Motor neuron (in vitro differentiated cells): Measurements from ENCODE around the gene KRTAP4-2. TPM values are rescaled to one million over a fixed set of nuclear protein-coding genes. Genes with fewer than 3 reads are reported as not detected.
"Not testable (repeated sequence)": the region's sequence is repeated elsewhere in the genome, so short reads cannot be mapped to it uniquely, and the experiment has no call there.

ENCODE experiments used
- ATAC-seq, 8 experiments: fragments of 200-7000 bp; cut with Tn5 transposase; replicated peaks in 6 of 8; 2 replicates each; pipeline ENCODE4 v1.8.0; 2021; ENCODE audit warnings: mild to moderate bottlenecking in 8 of 8, moderate library complexity in 8 of 8
- H3K27ac ChIP-seq, 2 donors: fragments of 250-450 bp; sonication (Bioruptor Pico); 2 replicates each; pipeline ENCODE4 v1.9.0; 2021; ENCODE audit warnings: antibody characterized with exemption in 2 of 2, mild to moderate bottlenecking in 2 of 2, moderate library complexity in 1 of 2
- H3K4me1 ChIP-seq, 2 donors: fragments of 250-450 bp; sonication (Bioruptor Pico); replicated peaks in 1 of 2; 2 replicates each; pipeline ENCODE4 v1.6.1; 2021; ENCODE audit warnings: antibody characterized with exemption in 2 of 2, mild to moderate bottlenecking in 2 of 2, moderate library complexity in 1 of 2
- H3K4me3 ChIP-seq, 5 donors: fragments of 250-450 bp; sonication (Bioruptor Pico); 2 replicates each; pipeline ENCODE4 v1.9.0; 2021; ENCODE audit warnings: antibody characterized with exemption in 5 of 5, mild to moderate bottlenecking in 5 of 5, moderate library complexity in 4 of 5
- WGBS, 10 experiments: fragments of 450-650 bp; shearing (Covaris generic); methylation state at CpG; one replicate each; pipeline ENCODE4 v1.0.0; 2022; 5-methylcytosine and 5-hydroxymethylcytosine counted together
- in situ Hi-C, 9 experiments: fragments of 400-800 bp; cut with MboI; loops; one replicate each; pipeline ENCODE4 v1.15.0; 2021; ENCODE audit warnings: low sequenced_read_pairs in 9 of 9, low pct_unique_long_range_greater_than_20kb in 2 of 9; ENCODE audit not compliant: unreplicated experiment in 9 of 9
- total RNA-seq, 8 experiments: library from RNA; unstranded; fragments of 300-600 nt; gene quantifications; 2 replicates each; pipeline versions ENCODE4 v1.2.3 to v1.2.4, GENCODE V29; 2022

Gene KRTAP4-2
- total RNA-seq, 8 experiments from 2014 or later: not detected

- H3K27ac ChIP-seq: no peak within 1 kb of the TSS
- no peak within 1 kb of the TSS for H3K4me3 ChIP-seq
- 40 to 100% methylated on average over 1 of the region's 2 CpGs; no CpG with 5 or more reads in 8 of the 10 experiments for whole genome bisulfite sequencing, 10 experiments
- ATAC-seq: no peak
- H3K4me1 ChIP-seq: no peaks in the 10 kb centered on the region
- in situ Hi-C loops: no loop called here
These were observed 28.4 kb downstream of the KRTAP4-2 start, which contains the start of gene KRTAP4-5 for GRCh38 chr17:41149652-41149985. TSS of gene KRTAP4-5 (minus strand) at chr17:41149825. CDS start at chr17:41149767, 58 bp downstream.

- 0 to 87% (median 47%) methylated on average over 1 to 5 of the region's 10 CpGs; no CpG with 5 or more reads in 4 of the 10 experiments for WGBS, 10 experiments
- H3K27ac ChIP-seq, H3K4me1 ChIP-seq, H3K4me3 ChIP-seq, in situ Hi-C loops: not testable (repeated sequence)
- ATAC-seq: peak in 2 of 8 experiments; percentile 36 to 46
These were observed 28.9 kb downstream of the KRTAP4-2 start for GRCh38 chr17:41148971-41149651.

- ATAC-seq: no peak
- in situ Hi-C loops: no loop called here
- Histone ChIP-seq H3K4me3 (no peak overlapping the region), H3K27ac (no peak overlapping the region), H3K4me1 (no peaks in the 10 kb centered on the region)
- WGBS, 10 experiments: 29 to 100% (median 98%) methylated on average over 1 to 2 of the region's 2 CpGs; no CpG with 5 or more reads in 2 of the 10 experiments
These were observed 30.4 kb downstream of the KRTAP4-2 start for GRCh38 chr17:41147531-41148204.

- in situ Hi-C loops: no loop called here
- H3K27ac ChIP-seq: no peak overlapping the region
- ATAC-seq: no peak
- no peak overlapping the region for H3K4me3 ChIP-seq
- no peaks in the 10 kb centered on the region for H3K4me1 ChIP-seq
- 20 to 100% (median 64%) methylated on average over 1 to 2 of the region's 2 CpGs; no CpG with 5 or more reads in 2 of the 10 experiments for WGBS, 10 experiments
These were observed 32.8 kb downstream of the KRTAP4-2 start for GRCh38 chr17:41145261-41145660.

- H3K27ac ChIP-seq: no peak overlapping the region
- no peak for ATAC-seq
- no peaks in the 10 kb centered on the region for H3K4me1 ChIP-seq
- no peak overlapping the region for H3K4me3 ChIP-seq
- in situ Hi-C loops: no loop called here
- whole genome bisulfite sequencing, 10 experiments: 38 to 100% (median 83%) methylated on average over 1 of the region's 1 CpG
These were observed 33.2 kb downstream of the KRTAP4-2 start for GRCh38 chr17:41144846-41145245.

- in situ Hi-C loops: no loop called here
- H3K27ac ChIP-seq: no peak overlapping the region
- no peaks in the 10 kb centered on the region for H3K4me1 ChIP-seq
- no peak overlapping the region for H3K4me3 ChIP-seq
- ATAC-seq: no peak
These were observed 36.7 kb downstream of the KRTAP4-2 start for GRCh38 chr17:41141361-41141760.

- no peaks in the 10 kb centered on the region for H3K4me1 ChIP-seq
- 0 to 100% (median 64%) methylated on average over 1 to 4 of the region's 6 CpGs; no CpG with 5 or more reads in 2 of the 10 experiments for WGBS, 10 experiments
- in situ Hi-C loops: no loop called here
These were observed 37.5 kb downstream of the KRTAP4-2 start, which contains the start of gene KRTAP4-6 for GRCh38 chr17:41140360-41141131. TSS of gene KRTAP4-6 (minus strand) at chr17:41140544. CDS start at chr17:41140487, 57 bp downstream.

GRCh38 chr17:41139865-41140264 is 38.2 kb downstream of the KRTAP4-2 start:
- H3K27ac ChIP-seq, ATAC-seq, H3K4me1 ChIP-seq, in situ Hi-C loops, H3K4me3 ChIP-seq: not testable (repeated sequence)
- WGBS, 10 experiments: 80 to 100% (median 88%) methylated on average over 1 to 5 of the region's 12 CpGs; no CpG with 5 or more reads in 4 of the 10 experiments

More at GRCh38 chr17:41140360-41141131, 37.5 kb downstream of the KRTAP4-2 start, which contains the start of gene KRTAP4-6:
- no peak within 1 kb of the TSS for H3K27ac ChIP-seq
- H3K4me3 ChIP-seq: no peak within 1 kb of the TSS
- peak in 1 of 8 experiments; percentile 48 for ATAC-seq

GRCh38 chr17:41133880-41134735 is 43.9 kb downstream of the KRTAP4-2 start:
- in situ Hi-C loops: no loop called here
- 17 to 100% (median 81%) methylated on average over 1 to 2 of the region's 2 CpGs; no CpG with 5 or more reads in 1 of the 10 experiments for WGBS, 10 experiments

GRCh38 chr17:41131979-41132378 is 46.0 kb downstream of the KRTAP4-2 start:
- no peak overlapping the region for H3K27ac ChIP-seq
- no peaks in the 10 kb centered on the region for H3K4me1 ChIP-seq
- 43 to 93% (median 80%) methylated on average over 2 to 3 of the region's 3 CpGs; no CpG with 5 or more reads in 3 of the 10 experiments for WGBS, 10 experiments
- in situ Hi-C loops: no loop called here
- ATAC-seq: no peak
- H3K4me3 ChIP-seq: no peak overlapping the region

More at GRCh38 chr17:41133880-41134735, 43.9 kb downstream of the KRTAP4-2 start:
- H3K4me3 ChIP-seq: no peak overlapping the region
- no peak overlapping the region for H3K27ac ChIP-seq
- no peaks in the 10 kb centered on the region for H3K4me1 ChIP-seq
- no peak for ATAC-seq
